H9 (cell line): Measurements from ENCODE around the gene SDK2. TPM values are rescaled to one million over a fixed set of nuclear protein-coding genes. Genes with fewer than 3 reads are reported as not detected.

Experiments used
- DNase-seq: peaks from one replicate; pipeline ENCODE4 v3.0.0-alpha.2; 2017
- H2AFZ ChIP-seq: one replicate; pipeline ENCODE4 v1.6.1; 2013; ENCODE audit warnings: mild to moderate bottlenecking, low read length, control low read depth, moderate library complexity
- H2AK5ac ChIP-seq: 2 replicates; pipeline ENCODE4 v1.6.1; 2013; ENCODE audit warnings: low read length, control low read depth, mixed read lengths; ENCODE audit not compliant: insufficient read length
- H2BK120ac ChIP-seq: one replicate; pipeline ENCODE4 v1.6.1; 2013; ENCODE audit warnings: low read depth, mild to moderate bottlenecking, low read length, control low read depth, inconsistent platforms; ENCODE audit not compliant: poor library complexity, severe bottlenecking
- H2BK12ac ChIP-seq: 2 replicates; pipeline ENCODE4 v1.6.1; 2013; ENCODE audit warnings: low read length, control low read depth, mixed read lengths, low read depth; ENCODE audit not compliant: insufficient read length
- H2BK15ac ChIP-seq: 2 replicates; pipeline ENCODE4 v1.6.1; 2013; ENCODE audit warnings: low read depth, low read length, control low read depth
- H2BK20ac ChIP-seq: one replicate; pipeline ENCODE4 v1.6.1; 2013; ENCODE audit warnings: low read depth, mild to moderate bottlenecking, low read length, control low read depth, inconsistent platforms; ENCODE audit not compliant: poor library complexity, severe bottlenecking
- H2BK5ac ChIP-seq: 2 replicates; pipeline ENCODE4 v1.6.1; 2013; ENCODE audit warnings: low read length, control low read depth, mixed read lengths; ENCODE audit not compliant: insufficient read length
- H3K14ac ChIP-seq: 2 replicates; pipeline ENCODE4 v1.6.1; 2013; ENCODE audit warnings: low read length, control low read depth; ENCODE audit not compliant: insufficient read depth
- H3K18ac ChIP-seq: 2 replicates; pipeline ENCODE4 v1.6.1; 2013; ENCODE audit warnings: low read depth, mild to moderate bottlenecking, mixed read lengths, low read length, control low read depth; ENCODE audit not compliant: insufficient read length
- H3K23ac ChIP-seq: 2 replicates; pipeline ENCODE4 v1.6.1; 2013; ENCODE audit warnings: low read length, control low read depth, mixed read lengths, low read depth; ENCODE audit not compliant: insufficient read length
- H3K23me2 ChIP-seq: 2 replicates; pipeline ENCODE4 v1.6.1; 2013; ENCODE audit warnings: low read depth, mild to moderate bottlenecking, mixed read lengths, low read length, control low read depth; ENCODE audit not compliant: insufficient read length, poor library complexity, severe bottlenecking
- H3K27ac ChIP-seq: 2 replicates; pipeline ENCODE4 v1.5.1; 2013; ENCODE audit warnings: low read length, control low read depth, mixed read lengths, low read depth; ENCODE audit not compliant: insufficient read length
- H3K27me3 ChIP-seq: 2 replicates; pipeline ENCODE4 v1.6.1; 2013; ENCODE audit warnings: low read length, control low read depth, inconsistent platforms; ENCODE audit not compliant: insufficient read depth
- H3K4ac ChIP-seq: 2 replicates; pipeline ENCODE4 v1.6.1; 2013; ENCODE audit warnings: low read depth, mild to moderate bottlenecking, control low read depth, inconsistent platforms, low read length, moderate library complexity
- H3K4me1 ChIP-seq: 2 replicates; pipeline ENCODE4 v1.6.1; 2013; ENCODE audit warnings: low read length, control low read depth, inconsistent platforms; ENCODE audit not compliant: insufficient read depth
- H3K4me2 ChIP-seq: 2 replicates; pipeline ENCODE4 v1.6.1; 2013; ENCODE audit warnings: low read length, control low read depth, mixed read lengths; ENCODE audit not compliant: insufficient read length, insufficient read depth
- H3K56ac ChIP-seq: 2 replicates; pipeline ENCODE4 v1.6.1; 2013; ENCODE audit warnings: low read depth, mild to moderate bottlenecking, mixed read lengths, low read length, control low read depth; ENCODE audit not compliant: insufficient read length
- H3K79me1 ChIP-seq: 2 replicates; pipeline ENCODE4 v1.6.1; 2013; ENCODE audit warnings: low read depth, mild to moderate bottlenecking, moderate library complexity, low read length, control low read depth, inconsistent platforms; ENCODE audit not compliant: insufficient read depth, poor library complexity, severe bottlenecking
- H3K79me2 ChIP-seq: 2 replicates; pipeline ENCODE4 v1.6.1; 2013; ENCODE audit warnings: low read length, control low read depth, inconsistent platforms; ENCODE audit not compliant: insufficient read depth
- H3K9ac ChIP-seq: 2 replicates; pipeline ENCODE4 v1.6.1; 2013; ENCODE audit warnings: low read length, control low read depth, mixed read lengths; ENCODE audit not compliant: insufficient read length; ENCODE audit errors: extremely low read depth
- H3K9me3 ChIP-seq: one replicate; pipeline ENCODE4 v1.6.1; 2013; ENCODE audit warnings: low read depth, low read length, inconsistent platforms; ENCODE audit not compliant: control insufficient read depth
- H3T11ph ChIP-seq: one replicate; pipeline ENCODE4 v1.6.1; 2013; ENCODE audit warnings: mild to moderate bottlenecking, low read length, control low read depth, inconsistent platforms
- H4K20me1 ChIP-seq: one replicate; pipeline ENCODE4 v1.6.1; 2013; ENCODE audit not compliant: control insufficient read depth, insufficient read length, insufficient read depth
- H4K5ac ChIP-seq: 2 replicates; pipeline ENCODE4 v1.6.1; 2013; ENCODE audit warnings: low read depth, mild to moderate bottlenecking, mixed read lengths, low read length, control low read depth; ENCODE audit not compliant: insufficient read length
- H4K8ac ChIP-seq: replicated peaks from 2 replicates; pipeline ENCODE4 v1.6.1; 2013; ENCODE audit warnings: low read length, control low read depth, mixed read lengths, low read depth; ENCODE audit not compliant: insufficient read length
- H4K91ac ChIP-seq: 2 replicates; pipeline ENCODE4 v1.6.1; 2013; ENCODE audit warnings: low read depth, mild to moderate bottlenecking, moderate library complexity, mixed read lengths, low read length, control low read depth; ENCODE audit not compliant: insufficient read length
- H3K27ac Mint-ChIP-seq, 3 experiments: 2 replicates in 2 of 3; 3 replicates in 1 of 3; pipeline ENCODE4 v1.8.0; 2020 to 2021; ENCODE audit warnings: mixed read lengths in 3 of 3, mild to moderate bottlenecking in 1 of 3, moderate library complexity in 1 of 3
- H3K27me3 Mint-ChIP-seq: 2 replicates; pipeline ENCODE4 v1.8.0; 2021; ENCODE audit warnings: low read depth, mild to moderate bottlenecking, moderate library complexity, mixed read lengths
- H3K36me3 Mint-ChIP-seq, 3 experiments: 2 replicates in 2 of 3; 3 replicates in 1 of 3; pipeline ENCODE4 v1.8.0; 2020 to 2021; ENCODE audit warnings: low read depth in 3 of 3, mixed read lengths in 3 of 3; ENCODE audit not compliant: insufficient read depth in 1 of 3
- H3K4me1 Mint-ChIP-seq, 2 experiments: 2 replicates each; pipeline ENCODE4 v1.8.0; 2020; ENCODE audit warnings: mixed read lengths in 2 of 2
- H3K4me3 Mint-ChIP-seq, 2 experiments: 2 replicates in 1 of 2; 3 replicates in 1 of 2; pipeline ENCODE4 v1.8.0; 2020 to 2021; ENCODE audit warnings: mild to moderate bottlenecking in 2 of 2, mixed read lengths in 2 of 2, moderate library complexity in 1 of 2
- H3K9me3 Mint-ChIP-seq, 2 experiments: 2 replicates in 1 of 2; 3 replicates in 1 of 2; pipeline ENCODE4 v1.8.0; 2020; ENCODE audit warnings: mild to moderate bottlenecking in 2 of 2, mixed read lengths in 2 of 2, moderate library complexity in 1 of 2
- WGBS: extraction: QIAGEN DNeasy Blood & Tissue Kit; methylation state at CpG from one replicate; pipeline ENCODE4 v1.1.7; 2013; ENCODE audit warnings: missing lambda C conversion rate, low lambda C conversion rate, mixed read lengths; ENCODE audit not compliant: insufficient read length; ENCODE audit errors: extremely low coverage; 5-methylcytosine and 5-hydroxymethylcytosine counted together
- total RNA-seq: library from RNA; stranded (reverse); gene quantifications from 2 replicates; pipeline ENCODE4 v1.2.1, GENCODE V29; 2021
- TF ChIP-seq, protein P1 (sequence below): fragments of 200-600 bp; sonication (generic); conservative IDR thresholded peaks from 3 replicates; pipeline ENCODE4 v1.8.0; 2021; ENCODE audit warnings: antibody characterized with exemption, mild to moderate bottlenecking

SDK2 gene
- total RNA-seq, 1 experiment from 2014 or later, result 9.1 TPM

DNA sequence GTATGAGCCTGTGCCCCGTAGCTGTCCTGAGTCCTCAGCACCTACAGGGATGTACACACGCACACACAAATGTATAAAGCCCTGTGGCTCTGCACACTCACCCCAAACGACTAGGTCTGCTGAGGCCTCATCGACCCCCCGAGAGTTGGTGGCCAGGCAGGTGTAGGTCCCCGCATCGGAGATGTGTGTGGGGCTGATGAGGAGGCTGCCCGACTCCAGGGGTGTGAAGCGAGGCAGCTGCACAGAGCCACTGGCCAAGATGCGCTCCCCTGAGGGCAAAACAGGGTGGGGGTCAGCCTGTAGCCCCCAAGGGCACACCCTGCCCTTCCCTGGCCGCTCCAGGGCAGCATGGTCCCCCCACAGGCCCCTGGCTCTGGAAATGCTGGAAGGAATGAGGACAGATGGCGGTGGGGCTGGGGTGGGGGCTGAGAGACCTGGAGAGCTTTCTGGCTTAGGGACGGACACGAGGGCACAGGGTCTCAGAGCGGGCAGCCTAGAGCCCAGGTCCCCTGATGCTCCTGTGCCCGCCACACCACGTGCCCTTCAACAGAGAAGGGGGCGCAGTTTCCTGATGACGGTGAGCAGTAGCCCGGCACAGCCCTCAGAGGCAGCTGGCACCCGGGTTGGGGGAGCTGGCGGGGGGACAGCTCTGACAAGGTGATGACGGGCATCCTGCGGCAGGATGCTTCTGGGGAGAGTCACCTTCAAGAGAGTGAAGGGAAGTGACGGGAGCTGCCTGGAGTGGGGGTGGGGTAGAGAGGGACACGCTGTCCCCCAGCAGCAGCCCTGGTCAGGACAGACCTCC is 212.6 kb downstream of the SDK2 start:
- H3K27me3 Mint-ChIP-seq, result no peaks in the 10 kb centered on the region
- H4K5ac ChIP-seq, result no peak overlapping the region
- H3K23ac ChIP-seq, result no peak overlapping the region
- DNase-seq, result peak; percentile 30
- H2AFZ ChIP-seq, result no peak overlapping the region
- H3K18ac ChIP-seq, result no peak overlapping the region
- no peak overlapping the region for H3K27ac ChIP-seq
- no peaks in the 10 kb centered on the region for H3K4me1 ChIP-seq
- H3K4me3 Mint-ChIP-seq, result no peak overlapping the region
- H3K79me2 ChIP-seq, result no peaks in the 10 kb centered on the region
- H2BK15ac ChIP-seq, result no peak overlapping the region
- no peaks in the 10 kb centered on the region for H3K27me3 ChIP-seq
- peaks cover 11 to 15% of the 10 kb centered on the region in 2 experiments for H3K4me1 Mint-ChIP-seq
- H3K23me2 ChIP-seq, result no peaks in the 10 kb centered on the region
- H4K20me1 ChIP-seq, result no peaks in the 10 kb centered on the region
- H2AK5ac ChIP-seq, result no peak overlapping the region
- no peak overlapping the region for H4K8ac ChIP-seq
- no peak overlapping the region for H2BK120ac ChIP-seq
- no peak overlapping the region for H3K4ac ChIP-seq
- H3K56ac ChIP-seq, result no peak overlapping the region
- TF ChIP-seq, protein P1, sequence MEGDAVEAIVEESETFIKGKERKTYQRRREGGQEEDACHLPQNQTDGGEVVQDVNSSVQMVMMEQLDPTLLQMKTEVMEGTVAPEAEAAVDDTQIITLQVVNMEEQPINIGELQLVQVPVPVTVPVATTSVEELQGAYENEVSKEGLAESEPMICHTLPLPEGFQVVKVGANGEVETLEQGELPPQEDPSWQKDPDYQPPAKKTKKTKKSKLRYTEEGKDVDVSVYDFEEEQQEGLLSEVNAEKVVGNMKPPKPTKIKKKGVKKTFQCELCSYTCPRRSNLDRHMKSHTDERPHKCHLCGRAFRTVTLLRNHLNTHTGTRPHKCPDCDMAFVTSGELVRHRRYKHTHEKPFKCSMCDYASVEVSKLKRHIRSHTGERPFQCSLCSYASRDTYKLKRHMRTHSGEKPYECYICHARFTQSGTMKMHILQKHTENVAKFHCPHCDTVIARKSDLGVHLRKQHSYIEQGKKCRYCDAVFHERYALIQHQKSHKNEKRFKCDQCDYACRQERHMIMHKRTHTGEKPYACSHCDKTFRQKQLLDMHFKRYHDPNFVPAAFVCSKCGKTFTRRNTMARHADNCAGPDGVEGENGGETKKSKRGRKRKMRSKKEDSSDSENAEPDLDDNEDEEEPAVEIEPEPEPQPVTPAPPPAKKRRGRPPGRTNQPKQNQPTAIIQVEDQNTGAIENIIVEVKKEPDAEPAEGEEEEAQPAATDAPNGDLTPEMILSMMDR, result no peak
- H3K9ac ChIP-seq, result no peak overlapping the region
- peaks cover 0 to 4% (median 0%) of the 10 kb centered on the region in 3 experiments; a peak in 1 of 7 replicates for H3K36me3 Mint-ChIP-seq
- no peaks in the 10 kb centered on the region for H3K9me3 Mint-ChIP-seq
- H2BK5ac ChIP-seq, result no peak overlapping the region
- H3T11ph ChIP-seq, result no peak overlapping the region
- H2BK12ac ChIP-seq, result no peak overlapping the region
- no peak overlapping the region for H4K91ac ChIP-seq
- no peak overlapping the region for H2BK20ac ChIP-seq
- H3K79me1 ChIP-seq, result no peaks in the 10 kb centered on the region
- peak overlapping the region in 1 of 3 experiments; percentile 52; a peak in 1 of 7 replicates for H3K27ac Mint-ChIP-seq
- no CpG with 5 or more reads among the region's 26 CpGs for WGBS
- no peak overlapping the region for H3K4me2 ChIP-seq
- H3K14ac ChIP-seq, result no peak overlapping the region; the same call in 1 of the 2 replicates
- H3K9me3 ChIP-seq, result no peaks in the 10 kb centered on the region
